ENCODE data around the gene CDC14B.
A peak's percentile ranks its signal among the peaks of the same experiment; 100 is the strongest.
"Not testable (repeated sequence)": the region's sequence is repeated elsewhere in the genome, so short reads cannot be mapped to it uniquely, and the experiment has no call there.

The CDC14B gene

DNA sequence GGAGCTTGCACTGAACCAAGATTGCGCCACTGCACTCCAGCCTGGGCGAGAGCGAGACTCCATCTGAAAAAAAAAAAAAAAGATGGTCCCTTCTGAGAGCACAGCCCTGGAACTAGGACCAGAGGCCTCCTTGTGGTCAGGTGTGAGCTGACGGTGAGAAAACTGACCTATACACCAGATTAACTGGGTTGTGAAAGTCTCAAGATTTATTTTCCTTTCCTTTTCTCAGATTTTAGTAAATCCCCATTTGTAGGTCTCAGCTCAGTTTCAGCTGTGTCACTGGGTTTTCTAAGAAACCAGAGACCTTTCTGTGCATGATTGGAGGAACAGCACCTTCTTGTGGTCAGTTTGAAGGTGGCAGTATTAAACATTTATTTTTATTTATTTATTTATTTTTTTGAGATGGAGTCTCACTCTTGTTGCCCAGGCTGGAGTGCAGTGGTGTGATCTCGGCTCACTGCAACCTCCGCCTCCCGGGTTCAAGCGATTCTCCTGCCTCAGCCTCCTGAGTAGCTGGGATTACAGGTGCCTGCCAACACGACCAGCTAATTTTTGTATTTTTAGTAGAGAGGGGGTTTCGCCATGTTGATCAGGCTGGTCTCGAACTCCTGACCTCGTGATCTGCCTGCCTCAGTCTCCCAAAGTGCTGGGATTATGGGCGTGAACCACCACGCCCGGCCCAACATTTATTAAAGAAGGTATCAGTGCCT lies 47.2 kb upstream of the CDC14B start:
- not testable (repeated sequence) for H3K4me2 ChIP-seq (ENCODE audit: low read depth, low read length, poor library complexity, severe bottlenecking); H3F3A ChIP-seq (ENCODE audit: insufficient read depth); H2AFZ ChIP-seq (ENCODE audit: low read depth, low read length, severe bottlenecking); H3K27ac ChIP-seq (ENCODE audit: low read depth, low read length); H3K27me3 ChIP-seq (ENCODE audit: low read length); H3K36me3 ChIP-seq (ENCODE audit: low read length); H3K9me3 ChIP-seq (ENCODE audit: insufficient read depth, low read length); H3K9me2 ChIP-seq (replicated peaks; ENCODE audit: insufficient read depth, low read length); H3K79me2 ChIP-seq (ENCODE audit: insufficient read depth, low read length); H3K4me3 ChIP-seq (ENCODE audit: insufficient read depth, low read length, poor library complexity, severe bottlenecking); H4K20me1 ChIP-seq (ENCODE audit: low read depth, low read length); H3K9ac ChIP-seq (ENCODE audit: low read length)
- TF ChIP-seq, protein P1, sequence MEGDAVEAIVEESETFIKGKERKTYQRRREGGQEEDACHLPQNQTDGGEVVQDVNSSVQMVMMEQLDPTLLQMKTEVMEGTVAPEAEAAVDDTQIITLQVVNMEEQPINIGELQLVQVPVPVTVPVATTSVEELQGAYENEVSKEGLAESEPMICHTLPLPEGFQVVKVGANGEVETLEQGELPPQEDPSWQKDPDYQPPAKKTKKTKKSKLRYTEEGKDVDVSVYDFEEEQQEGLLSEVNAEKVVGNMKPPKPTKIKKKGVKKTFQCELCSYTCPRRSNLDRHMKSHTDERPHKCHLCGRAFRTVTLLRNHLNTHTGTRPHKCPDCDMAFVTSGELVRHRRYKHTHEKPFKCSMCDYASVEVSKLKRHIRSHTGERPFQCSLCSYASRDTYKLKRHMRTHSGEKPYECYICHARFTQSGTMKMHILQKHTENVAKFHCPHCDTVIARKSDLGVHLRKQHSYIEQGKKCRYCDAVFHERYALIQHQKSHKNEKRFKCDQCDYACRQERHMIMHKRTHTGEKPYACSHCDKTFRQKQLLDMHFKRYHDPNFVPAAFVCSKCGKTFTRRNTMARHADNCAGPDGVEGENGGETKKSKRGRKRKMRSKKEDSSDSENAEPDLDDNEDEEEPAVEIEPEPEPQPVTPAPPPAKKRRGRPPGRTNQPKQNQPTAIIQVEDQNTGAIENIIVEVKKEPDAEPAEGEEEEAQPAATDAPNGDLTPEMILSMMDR (IDR thresholded peaks at IDR 0.05; ENCODE audit: insufficient read depth, low read length, poor library complexity, severe bottlenecking), result peak; percentile 36

DNA sequence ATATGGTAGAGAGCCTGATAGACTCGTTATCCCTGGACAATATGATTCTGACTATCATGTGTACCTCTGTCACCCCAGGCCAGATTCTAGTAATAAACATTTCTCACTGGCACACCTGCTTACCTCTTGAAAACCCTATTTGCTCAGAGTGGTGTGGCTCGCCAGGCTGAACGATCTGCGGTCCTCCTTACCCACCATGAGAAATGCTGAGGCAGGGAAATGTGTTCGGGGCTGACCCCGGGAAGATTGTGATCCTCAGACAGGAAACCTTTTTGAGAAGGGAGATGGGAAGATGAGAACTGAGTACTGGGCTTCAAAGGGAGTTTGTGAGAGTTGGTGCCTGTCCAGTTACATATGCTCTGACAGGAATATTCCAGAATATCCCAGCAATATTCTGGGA lies 46.1 kb upstream of the CDC14B start:
- H2AFZ ChIP-seq (ENCODE audit: low read depth, low read length, severe bottlenecking), result no peak overlapping the region

DNA sequence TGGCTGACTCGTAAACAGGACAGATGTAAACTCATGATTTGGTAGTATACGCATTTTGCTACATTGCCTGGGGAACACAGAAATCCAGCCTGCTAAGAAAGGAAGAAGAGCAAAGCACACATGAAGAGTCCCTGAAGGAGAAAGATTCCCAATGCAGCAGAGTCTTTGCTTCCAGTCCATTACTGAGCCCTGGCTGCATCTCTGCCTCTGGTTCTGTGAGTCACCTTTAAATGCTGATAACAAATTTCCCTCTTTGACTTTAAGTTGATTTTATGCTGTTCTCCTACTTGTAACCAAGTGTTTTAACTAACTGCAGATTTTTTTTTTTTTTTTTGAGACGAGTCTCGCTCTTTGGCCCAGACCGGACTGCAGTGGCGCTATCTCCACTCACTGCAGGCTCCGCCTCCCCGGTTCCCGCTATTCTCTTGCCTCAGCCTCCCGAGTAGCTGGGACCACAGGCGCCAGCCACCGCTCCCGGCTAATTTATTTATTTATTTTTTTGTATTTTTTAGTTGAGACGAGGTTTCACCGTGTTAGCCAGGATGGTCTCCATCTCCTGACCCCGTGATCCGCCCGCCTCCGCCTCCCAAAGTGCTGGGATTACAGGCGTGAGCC lies 44.0 kb upstream of the CDC14B start:
- no peak overlapping the region for H3K9ac ChIP-seq (ENCODE audit: low read length)
- no peak overlapping the region for H3K4me3 ChIP-seq (ENCODE audit: insufficient read depth, low read length, poor library complexity, severe bottlenecking)
- no peaks in the 10 kb centered on the region for H3F3A ChIP-seq (ENCODE audit: insufficient read depth)
- no peaks in the 10 kb centered on the region for H3K79me2 ChIP-seq (ENCODE audit: insufficient read depth, low read length)
- H3K27me3 ChIP-seq (ENCODE audit: low read length), result no peaks in the 10 kb centered on the region
- no peak overlapping the region for H2AFZ ChIP-seq (ENCODE audit: low read depth, low read length, severe bottlenecking)
- no peak for TF ChIP-seq EZH2phosphoT487 (conservative IDR thresholded peaks at IDR 0.05; ENCODE audit: low read length)
- TF ChIP-seq, protein P1 (IDR thresholded peaks at IDR 0.05; ENCODE audit: insufficient read depth, low read length, poor library complexity, severe bottlenecking), result no peak
- no peaks in the 10 kb centered on the region for H3K36me3 ChIP-seq (ENCODE audit: low read length)
- H3K27ac ChIP-seq (ENCODE audit: low read depth, low read length), result no peak overlapping the region
- H3K9me2 ChIP-seq (replicated peaks; ENCODE audit: insufficient read depth, low read length), result no peaks in the 10 kb centered on the region
- no peaks in the 10 kb centered on the region for H3K9me3 ChIP-seq (ENCODE audit: insufficient read depth, low read length)
- no peaks in the 10 kb centered on the region for H4K20me1 ChIP-seq (ENCODE audit: low read depth, low read length)
- H3K4me2 ChIP-seq (ENCODE audit: low read depth, low read length, poor library complexity, severe bottlenecking), result no peak overlapping the region

More for the DNA sequence above, 46.1 kb upstream of the CDC14B start:
- no peak overlapping the region for H3K4me2 ChIP-seq (ENCODE audit: low read depth, low read length, poor library complexity, severe bottlenecking)
- H3K27ac ChIP-seq (ENCODE audit: low read depth, low read length), result no peak overlapping the region
- H3K9ac ChIP-seq (ENCODE audit: low read length), result no peak overlapping the region
- H3K9me3 ChIP-seq (ENCODE audit: insufficient read depth, low read length), result no peaks in the 10 kb centered on the region
- H3K9me2 ChIP-seq (replicated peaks; ENCODE audit: insufficient read depth, low read length), result no peaks in the 10 kb centered on the region
- H3K79me2 ChIP-seq (ENCODE audit: insufficient read depth, low read length), result no peaks in the 10 kb centered on the region
- H4K20me1 ChIP-seq (ENCODE audit: low read depth, low read length), result no peaks in the 10 kb centered on the region
- TF ChIP-seq, protein P1 (IDR thresholded peaks at IDR 0.05; ENCODE audit: insufficient read depth, low read length, poor library complexity, severe bottlenecking), result no peak
- no peak for TF ChIP-seq EZH2phosphoT487 (conservative IDR thresholded peaks at IDR 0.05; ENCODE audit: low read length)
- no peaks in the 10 kb centered on the region for H3K36me3 ChIP-seq (ENCODE audit: low read length)
- H3F3A ChIP-seq (ENCODE audit: insufficient read depth), result no peaks in the 10 kb centered on the region
- H3K4me3 ChIP-seq (ENCODE audit: insufficient read depth, low read length, poor library complexity, severe bottlenecking), result no peak overlapping the region
- H3K27me3 ChIP-seq (ENCODE audit: low read length), result no peaks in the 10 kb centered on the region
